Measurements from ENCODE around the gene ATG4C.

Gene ATG4C

DNA sequence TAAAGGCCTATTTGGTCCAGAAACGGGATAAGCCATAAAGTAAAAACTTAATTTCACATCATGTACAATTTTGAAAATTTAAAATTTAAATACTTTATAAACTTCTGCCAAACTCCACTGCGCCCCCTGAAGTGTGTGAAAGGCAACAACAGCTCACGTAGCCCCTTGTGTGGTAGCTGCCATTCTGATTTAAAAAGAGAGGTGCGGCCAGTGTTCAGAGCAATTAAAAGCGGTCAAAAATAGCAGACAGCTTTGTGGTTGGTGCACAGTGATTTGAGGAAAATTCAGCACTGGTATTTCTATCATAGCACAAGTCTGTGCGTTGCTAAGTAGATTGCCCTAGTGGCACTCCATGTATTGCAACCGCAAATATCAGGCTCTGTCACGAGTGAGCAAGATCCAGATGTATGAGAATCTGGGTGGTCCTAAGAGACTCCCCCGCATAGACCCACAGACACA, 122.5 kb downstream of the ATG4C start:
- DNase-seq: no peak

- no peak for DNase-seq
Observed at GRCh38 chr1:62908168-62908695, 124.3 kb downstream of the ATG4C start.

DNA sequence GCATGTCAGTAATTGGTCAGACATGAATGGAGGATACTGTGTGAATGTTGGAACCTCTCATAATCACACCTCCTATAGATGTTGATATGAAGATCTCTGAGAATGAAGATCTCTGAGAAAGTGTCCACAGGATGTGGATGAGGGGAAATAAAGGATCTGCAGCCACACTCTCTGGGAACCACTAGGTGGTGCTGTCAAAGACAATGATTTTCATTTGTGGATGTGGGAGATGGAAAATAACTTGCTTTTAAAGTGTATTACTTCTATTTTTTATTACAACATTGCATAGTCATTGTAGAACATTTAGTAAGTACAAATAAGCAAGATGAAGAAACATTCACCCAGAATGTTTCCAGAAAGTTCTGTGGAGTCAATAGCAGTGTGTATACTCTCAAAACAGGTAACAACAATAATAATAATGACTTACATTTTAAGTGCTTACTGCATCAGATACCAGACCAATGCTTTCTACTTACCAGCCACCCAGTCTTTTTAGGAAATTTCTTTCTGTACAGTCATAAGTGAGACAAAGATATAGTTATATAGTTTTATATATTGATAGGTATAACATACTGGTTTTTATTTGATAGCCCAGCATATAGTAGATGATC, 128.2 kb downstream of the ATG4C start:
- DNase-seq: no peak

Data from NCI-H1048 (cell line).